ENCODE measurements around the gene NKX6-1.
A peak's percentile ranks its signal among the peaks of the same experiment; 100 is the strongest.

The NKX6-1 gene

GRCh38 chr4:84496331-84496705, 2.8 kb downstream of the NKX6-1 start:
- no peak overlapping the region for H3K4me3 Mint-ChIP-seq

DNA sequence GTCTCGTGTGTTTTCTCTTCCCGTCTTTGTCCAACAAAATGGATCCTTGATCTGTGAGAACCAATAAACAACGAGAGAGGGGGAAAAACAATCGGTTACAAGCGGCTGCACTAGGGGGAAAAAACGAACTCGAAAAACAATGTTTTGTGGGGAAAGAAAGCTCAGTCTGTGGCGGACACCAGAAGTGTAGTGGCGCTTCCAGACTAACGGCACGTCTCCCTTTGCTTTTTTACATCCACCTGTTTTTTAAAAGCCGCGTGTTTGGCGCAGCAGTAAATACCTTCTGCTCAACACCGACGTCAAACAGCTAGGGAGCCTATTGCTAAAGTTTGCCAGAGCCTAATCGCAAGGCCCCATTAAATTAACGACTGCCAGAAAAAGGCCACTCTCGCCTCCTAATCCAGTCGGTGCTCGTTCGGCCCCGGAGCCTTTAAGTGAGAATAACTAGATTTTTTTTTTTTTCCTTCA, 3.3 kb downstream of the NKX6-1 start:
- ATAC-seq (replicated peaks; ENCODE audit: extremely low read depth, poor library complexity, severe bottlenecking), result no peak
- Mint-ChIP-seq H3K4me1 (peaks cover 13% of the 10 kb centered on the region), H3K27ac (ENCODE audit: low read depth) (no peak overlapping the region), H3K4me3 (no peak overlapping the region), H3K27me3 (peaks cover 92% of the 10 kb centered on the region), H3K36me3 (ENCODE audit: insufficient read depth) (peaks cover 5% of the 10 kb centered on the region), H3K9me3 (no peaks in the 10 kb centered on the region)
- no peak for DNase-seq (ENCODE audit: low spot score in 2 of 2)

More at GRCh38 chr4:84496331-84496705, 2.8 kb downstream of the NKX6-1 start:
- H3K36me3 Mint-ChIP-seq (ENCODE audit: insufficient read depth), result peaks cover 3% of the 10 kb centered on the region
- no peak for ATAC-seq (replicated peaks; ENCODE audit: extremely low read depth, poor library complexity, severe bottlenecking)
- no peak for DNase-seq (ENCODE audit: low spot score in 2 of 2)
- peaks cover 13% of the 10 kb centered on the region for H3K4me1 Mint-ChIP-seq
- H3K27ac Mint-ChIP-seq (ENCODE audit: low read depth), result peak overlapping the region; percentile 75
- H3K9me3 Mint-ChIP-seq, result no peaks in the 10 kb centered on the region
- H3K27me3 Mint-ChIP-seq, result peaks cover 92% of the 10 kb centered on the region

DNA sequence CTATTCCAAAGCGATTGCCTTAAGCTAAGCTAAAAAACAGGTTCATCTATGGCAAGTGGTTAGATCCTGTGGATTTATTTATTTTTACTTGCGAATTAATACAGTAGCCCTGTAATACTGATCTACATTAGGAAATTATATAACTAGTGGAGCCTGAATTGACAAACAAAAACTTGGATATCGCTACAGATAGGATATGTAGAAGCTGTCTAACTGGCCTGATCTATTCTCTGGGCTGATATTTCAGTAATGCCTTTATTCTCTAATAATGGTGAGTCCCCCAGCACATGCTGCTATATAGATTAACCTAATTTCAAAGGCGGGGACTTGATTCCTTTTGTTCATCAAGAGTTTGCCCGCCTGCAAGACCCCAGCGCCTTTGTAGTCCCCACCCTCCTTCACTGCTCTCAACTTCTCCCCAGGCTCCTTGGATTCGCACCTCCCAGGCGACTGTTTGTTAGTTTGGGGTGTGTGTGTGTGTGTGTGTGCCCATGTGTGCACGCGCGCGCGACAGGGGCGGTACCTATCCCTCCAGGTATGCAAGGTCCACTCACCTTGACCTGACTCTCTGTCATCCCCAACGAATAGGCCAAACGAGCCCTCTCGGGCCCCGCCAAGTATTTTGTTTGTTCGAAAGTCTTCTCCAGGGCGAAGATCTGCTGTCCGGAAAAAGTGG, 3.8 kb downstream of the NKX6-1 start:
- H3K4me3 Mint-ChIP-seq, result no peak overlapping the region
- no peak overlapping the region for H3K27ac Mint-ChIP-seq (ENCODE audit: low read depth)
- no peaks in the 10 kb centered on the region for H3K9me3 Mint-ChIP-seq
- H3K27me3 Mint-ChIP-seq, result peaks cover 92% of the 10 kb centered on the region
- no peak for DNase-seq (ENCODE audit: low spot score in 2 of 2)
- peaks cover 13% of the 10 kb centered on the region for H3K4me1 Mint-ChIP-seq
- peaks cover 5% of the 10 kb centered on the region for H3K36me3 Mint-ChIP-seq (ENCODE audit: insufficient read depth)
- ATAC-seq (replicated peaks; ENCODE audit: extremely low read depth, poor library complexity, severe bottlenecking), result no peak

DNA sequence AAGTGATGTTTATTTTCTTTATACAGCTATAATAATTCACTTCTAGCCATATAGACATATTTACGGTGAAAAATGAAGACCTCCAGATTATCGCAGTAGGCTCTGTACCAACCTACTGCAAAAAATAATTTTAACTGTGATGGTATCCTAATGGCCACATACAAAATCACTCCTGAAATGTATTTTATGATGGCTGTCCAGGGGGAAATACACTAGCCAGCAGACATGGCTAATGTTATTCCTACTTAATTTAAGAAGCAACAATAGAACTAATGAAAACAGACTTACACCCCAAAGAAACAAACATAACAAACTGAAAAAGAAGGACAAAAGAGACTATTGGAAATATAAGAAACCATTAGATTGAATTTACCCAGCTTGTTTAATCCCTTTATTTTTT, 4.6 kb downstream of the NKX6-1 start:
- DNase-seq (ENCODE audit: low spot score in 2 of 2) (no peak), ATAC-seq (replicated peaks; ENCODE audit: extremely low read depth, poor library complexity, severe bottlenecking) (no peak)
- Mint-ChIP-seq H3K27ac (ENCODE audit: low read depth) (no peak overlapping the region), H3K27me3 (peaks cover 92% of the 10 kb centered on the region), H3K4me3 (no peak overlapping the region), H3K36me3 (ENCODE audit: insufficient read depth) (peaks cover 7% of the 10 kb centered on the region), H3K4me1 (peaks cover 6% of the 10 kb centered on the region), H3K9me3 (no peaks in the 10 kb centered on the region)

DNA sequence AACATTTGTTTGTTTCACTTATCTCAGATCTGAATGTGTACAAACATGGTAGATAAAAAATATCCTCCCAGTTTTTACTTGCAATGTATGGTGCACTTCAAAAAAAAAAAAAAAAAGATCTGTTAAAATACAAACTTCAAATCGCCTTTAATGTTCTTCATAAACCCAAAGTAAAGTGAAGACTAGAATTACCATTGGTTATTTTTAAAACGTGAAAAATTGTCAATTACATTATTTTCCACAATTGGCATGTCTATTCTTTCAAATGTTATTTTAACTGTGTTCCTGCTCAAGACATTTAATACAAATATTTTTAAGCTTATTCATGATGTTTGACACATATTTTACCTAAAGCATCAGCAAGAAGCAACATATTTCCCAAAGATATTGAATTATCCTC, 5.0 kb downstream of the NKX6-1 start:
- Mint-ChIP-seq H3K4me3 (no peak overlapping the region), H3K36me3 (ENCODE audit: insufficient read depth) (peaks cover 6% of the 10 kb centered on the region), H3K9me3 (no peaks in the 10 kb centered on the region), H3K4me1 (peaks cover 5% of the 10 kb centered on the region), H3K27me3 (peaks cover 92% of the 10 kb centered on the region), H3K27ac (ENCODE audit: low read depth) (no peak overlapping the region)
- DNase-seq (ENCODE audit: low spot score in 2 of 2) (no peak), ATAC-seq (replicated peaks; ENCODE audit: extremely low read depth, poor library complexity, severe bottlenecking) (no peak)

GRCh38 chr4:84493092-84493850, 5.8 kb downstream of the NKX6-1 start:
- H3K27me3 Mint-ChIP-seq, result peaks cover 92% of the 10 kb centered on the region
- H3K27ac Mint-ChIP-seq (ENCODE audit: low read depth), result no peak overlapping the region
- no peak for ATAC-seq (replicated peaks; ENCODE audit: extremely low read depth, poor library complexity, severe bottlenecking)
- no peaks in the 10 kb centered on the region for H3K9me3 Mint-ChIP-seq
- peaks cover 1% of the 10 kb centered on the region for H3K4me1 Mint-ChIP-seq
- no peak overlapping the region for H3K4me3 Mint-ChIP-seq
- no peak for DNase-seq (ENCODE audit: low spot score in 2 of 2)
- peaks cover 6% of the 10 kb centered on the region for H3K36me3 Mint-ChIP-seq (ENCODE audit: insufficient read depth)

GRCh38 chr4:84492737-84493091, 6.4 kb downstream of the NKX6-1 start:
- H3K4me1 Mint-ChIP-seq, result no peaks in the 10 kb centered on the region
- H3K27ac Mint-ChIP-seq (ENCODE audit: low read depth), result no peak overlapping the region
- peaks cover 6% of the 10 kb centered on the region for H3K36me3 Mint-ChIP-seq (ENCODE audit: insufficient read depth)
- no peak for ATAC-seq (replicated peaks; ENCODE audit: extremely low read depth, poor library complexity, severe bottlenecking)
- no peak for DNase-seq (ENCODE audit: low spot score in 2 of 2)
- no peak overlapping the region for H3K4me3 Mint-ChIP-seq
- peaks cover 96% of the 10 kb centered on the region for H3K27me3 Mint-ChIP-seq
- no peaks in the 10 kb centered on the region for H3K9me3 Mint-ChIP-seq

- Mint-ChIP-seq H3K9me3 (no peaks in the 10 kb centered on the region), H3K4me3 (no peak overlapping the region), H3K27me3 (peaks cover 100% of the 10 kb centered on the region), H3K36me3 (ENCODE audit: insufficient read depth) (peaks cover 6% of the 10 kb centered on the region), H3K27ac (ENCODE audit: low read depth) (no peak overlapping the region), H3K4me1 (no peaks in the 10 kb centered on the region)
- ATAC-seq (replicated peaks; ENCODE audit: extremely low read depth, poor library complexity, severe bottlenecking) (no peak), DNase-seq (ENCODE audit: low spot score in 2 of 2) (no peak)
Measured at GRCh38 chr4:84492290-84492689, 6.8 kb downstream of the NKX6-1 start.

- H3K9me3 Mint-ChIP-seq, result no peaks in the 10 kb centered on the region
- DNase-seq (ENCODE audit: low spot score in 2 of 2) (no peak), ATAC-seq (replicated peaks; ENCODE audit: extremely low read depth, poor library complexity, severe bottlenecking) (no peak)
- H3K27me3 Mint-ChIP-seq, result peaks cover 100% of the 10 kb centered on the region
- no peak overlapping the region for H3K4me3 Mint-ChIP-seq
- H3K27ac Mint-ChIP-seq (ENCODE audit: low read depth), result no peak overlapping the region
- peaks cover 4% of the 10 kb centered on the region for H3K36me3 Mint-ChIP-seq (ENCODE audit: insufficient read depth)
- H3K4me1 Mint-ChIP-seq, result no peaks in the 10 kb centered on the region
Measured at GRCh38 chr4:84491481-84491880, 7.6 kb downstream of the NKX6-1 start.

GRCh38 chr4:84490663-84491062, 8.4 kb downstream of the NKX6-1 start:
- Mint-ChIP-seq H3K27ac (ENCODE audit: low read depth) (no peak overlapping the region), H3K27me3 (peaks cover 100% of the 10 kb centered on the region), H3K9me3 (no peaks in the 10 kb centered on the region), H3K36me3 (ENCODE audit: insufficient read depth) (peaks cover 4% of the 10 kb centered on the region), H3K4me1 (no peaks in the 10 kb centered on the region), H3K4me3 (no peak overlapping the region)
- no peak for ATAC-seq (replicated peaks; ENCODE audit: extremely low read depth, poor library complexity, severe bottlenecking)
- DNase-seq (ENCODE audit: low spot score in 2 of 2), result no peak

GRCh38 chr4:84484236-84484635, 14.9 kb downstream of the NKX6-1 start:
- no peaks in the 10 kb centered on the region for H3K36me3 Mint-ChIP-seq (ENCODE audit: insufficient read depth)
- no peaks in the 10 kb centered on the region for H3K4me1 Mint-ChIP-seq
- peaks cover 6% of the 10 kb centered on the region for H3K9me3 Mint-ChIP-seq
- no peak overlapping the region for H3K4me3 Mint-ChIP-seq
- no peak for ATAC-seq (replicated peaks; ENCODE audit: extremely low read depth, poor library complexity, severe bottlenecking)
- H3K27me3 Mint-ChIP-seq, result peaks cover 98% of the 10 kb centered on the region
- no peak overlapping the region for H3K27ac Mint-ChIP-seq (ENCODE audit: low read depth)
- no peak for DNase-seq (ENCODE audit: low spot score in 2 of 2)

DNA sequence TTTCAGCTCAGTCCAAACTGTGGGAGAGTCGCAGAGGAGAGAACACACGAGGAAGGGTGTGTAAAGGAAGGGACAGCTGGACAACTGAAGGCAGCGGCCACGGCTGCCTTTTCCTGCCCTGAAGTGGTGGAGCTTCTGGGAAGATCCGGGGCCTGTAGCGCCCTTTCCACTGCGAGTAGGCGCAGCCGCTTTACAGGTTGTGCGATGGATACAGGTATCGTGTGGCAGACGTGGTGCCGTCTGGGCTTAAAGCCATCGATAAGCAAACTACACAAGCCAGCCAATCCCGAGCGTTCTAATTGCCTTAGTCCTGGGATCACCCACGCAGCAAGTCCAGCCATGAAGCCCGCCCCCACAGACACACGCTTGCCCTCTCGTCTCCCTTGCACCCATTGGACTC, 15.4 kb downstream of the NKX6-1 start:
- ATAC-seq (replicated peaks; ENCODE audit: extremely low read depth, poor library complexity, severe bottlenecking), result no peak
- Mint-ChIP-seq H3K36me3 (ENCODE audit: insufficient read depth) (no peaks in the 10 kb centered on the region), H3K4me3 (no peak overlapping the region), H3K9me3 (peaks cover 6% of the 10 kb centered on the region), H3K27me3 (peaks cover 98% of the 10 kb centered on the region), H3K27ac (ENCODE audit: low read depth) (no peak overlapping the region), H3K4me1 (no peaks in the 10 kb centered on the region)
- no peak for DNase-seq (ENCODE audit: low spot score in 2 of 2)

Data from central memory CD8-positive, alpha-beta T cell (primary cell).